NB4 (cell line): ENCODE data around the gene CDCA7L.
A peak's percentile ranks its signal among the peaks of the same experiment; 100 is the strongest.

ENCODE experiments used
- CTCF ChIP-seq: IDR thresholded peaks from one replicate; pipeline ENCODE4 v1.5.1; 2012; ENCODE audit warnings: low read depth, low read length
- MAX ChIP-seq: IDR thresholded peaks from 2 replicates; pipeline ENCODE4 v1.6.1; 2011; ENCODE audit warnings: low read depth, low read length
- MYC ChIP-seq: IDR thresholded peaks from 2 replicates; pipeline ENCODE4 v1.6.1; 2011; ENCODE audit warnings: low read depth, low read length
- POLR2A ChIP-seq: IDR thresholded peaks from 2 replicates; pipeline ENCODE4 v1.6.1; 2011; ENCODE audit warnings: mild to moderate bottlenecking; ENCODE audit not compliant: insufficient read length; ENCODE audit errors: extremely low read depth

GRCh38 chr7:21941611-21942141 is 4.0 kb downstream of the CDCA7L start:
- TF ChIP-seq POLR2A (no peak), CTCF (no peak), MYC (no peak), MAX (peak; percentile 49; the same call in 1 of the 2 replicates)
